Spleen (tissue), 7 donors: ENCODE measurements around the gene NTSR2.

Experiments
- POLR2AphosphoS5 ChIP-seq, 3 donors: sonication (generic); formaldehyde crosslinking; IDR thresholded peaks; one replicate each; pipeline ENCODE4 v1.5.1; 2017; ENCODE audit warnings: antibody characterized with exemption in 3 of 3
- TF ChIP-seq, protein P1 (sequence below), 11 experiments: fragments of 200-600 bp in 7 of 11; fragments of 450-650 bp in 4 of 11; sonication (generic) in 4 of 11; IDR thresholded peaks in 8 of 11; conservative IDR thresholded peaks in 3 of 11; 1 replicate in 7 of 11; 2 replicates in 4 of 11; pipeline versions ENCODE4 v1.4.0 to v1.8.0; 2016 to 2021; ENCODE audit warnings: antibody characterized with exemption in 11 of 11, inconsistent platforms in 4 of 11, mild to moderate bottlenecking in 1 of 11
- donor health status: DM: no; HTN: no; CAD: no; lungs with moderate emphysema.
- donor health status: DM: no; HTN: no; CAD: no.
- donor health status: DM: no; HTN: no; CAD: no.

DNA sequence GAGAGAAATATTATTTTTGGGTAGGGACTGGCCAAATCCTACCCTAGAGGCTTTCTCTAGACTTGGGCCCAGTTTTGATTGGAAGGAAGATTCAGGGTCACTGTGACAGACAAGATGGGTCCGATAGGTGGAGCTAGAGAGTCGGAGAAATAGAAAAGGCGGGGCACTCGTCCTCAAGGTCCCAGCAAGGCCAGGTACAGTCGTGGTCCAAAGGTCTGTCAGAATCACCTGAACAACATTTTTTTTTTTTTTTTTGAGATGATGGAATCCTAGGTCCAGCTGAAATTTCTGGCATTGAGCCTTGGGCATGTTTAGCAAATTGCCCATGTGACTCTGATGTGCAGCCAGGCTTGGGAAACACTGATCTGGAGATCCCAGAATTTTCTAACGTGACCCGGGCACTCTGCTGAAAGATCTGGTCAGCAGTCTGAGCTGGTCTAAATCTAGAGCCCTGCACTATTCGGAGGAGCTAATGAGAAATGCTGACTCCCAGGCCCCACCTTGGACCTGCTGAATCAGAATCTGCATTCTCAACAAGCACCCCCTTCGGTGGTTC is 23.0 kb upstream of the NTSR2 start:
- TF ChIP-seq, protein P1, sequence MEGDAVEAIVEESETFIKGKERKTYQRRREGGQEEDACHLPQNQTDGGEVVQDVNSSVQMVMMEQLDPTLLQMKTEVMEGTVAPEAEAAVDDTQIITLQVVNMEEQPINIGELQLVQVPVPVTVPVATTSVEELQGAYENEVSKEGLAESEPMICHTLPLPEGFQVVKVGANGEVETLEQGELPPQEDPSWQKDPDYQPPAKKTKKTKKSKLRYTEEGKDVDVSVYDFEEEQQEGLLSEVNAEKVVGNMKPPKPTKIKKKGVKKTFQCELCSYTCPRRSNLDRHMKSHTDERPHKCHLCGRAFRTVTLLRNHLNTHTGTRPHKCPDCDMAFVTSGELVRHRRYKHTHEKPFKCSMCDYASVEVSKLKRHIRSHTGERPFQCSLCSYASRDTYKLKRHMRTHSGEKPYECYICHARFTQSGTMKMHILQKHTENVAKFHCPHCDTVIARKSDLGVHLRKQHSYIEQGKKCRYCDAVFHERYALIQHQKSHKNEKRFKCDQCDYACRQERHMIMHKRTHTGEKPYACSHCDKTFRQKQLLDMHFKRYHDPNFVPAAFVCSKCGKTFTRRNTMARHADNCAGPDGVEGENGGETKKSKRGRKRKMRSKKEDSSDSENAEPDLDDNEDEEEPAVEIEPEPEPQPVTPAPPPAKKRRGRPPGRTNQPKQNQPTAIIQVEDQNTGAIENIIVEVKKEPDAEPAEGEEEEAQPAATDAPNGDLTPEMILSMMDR (IDR thresholded peaks at IDR 0.05 in 8 of 11, conservative IDR thresholded peaks at IDR 0.05 in 3 of 11), result peak; percentile 45 to 84 (median 77)
- no peak for TF ChIP-seq POLR2AphosphoS5 (IDR thresholded peaks at IDR 0.05)
